CD1c-positive myeloid dendritic cell (primary cell): ENCODE data around the gene ANTXR2.
"Not testable (repeated sequence)": the region's sequence is repeated elsewhere in the genome, so short reads cannot be mapped to it uniquely, and the experiment has no call there.

Experiments used
- DNase-seq: peaks from one replicate; pipeline ENCODE4 v3.0.0-alpha.2; 2016; ENCODE audit errors: extremely low spot score

The ANTXR2 gene

DNA sequence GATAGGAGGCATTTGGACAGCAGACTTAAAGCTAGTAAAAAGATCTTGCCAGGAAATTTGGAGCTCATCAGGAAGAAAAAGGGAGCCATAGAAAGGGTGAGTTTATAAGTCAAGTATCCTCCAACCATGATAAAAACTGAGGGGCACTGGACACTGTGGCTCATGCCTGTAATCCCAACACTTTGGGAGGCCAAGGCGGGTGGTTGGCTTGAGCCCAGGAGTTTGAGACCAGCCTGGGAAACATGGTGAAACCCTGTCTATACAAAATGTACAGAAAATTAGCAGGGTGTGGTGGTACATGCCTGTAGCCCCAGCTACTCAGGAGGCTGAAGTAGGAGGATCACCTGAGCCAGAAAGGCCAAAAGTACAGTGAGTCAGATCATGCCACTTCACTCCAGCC, 48.7 kb downstream of the ANTXR2 start:
- DNase-seq: no peak

DNA sequence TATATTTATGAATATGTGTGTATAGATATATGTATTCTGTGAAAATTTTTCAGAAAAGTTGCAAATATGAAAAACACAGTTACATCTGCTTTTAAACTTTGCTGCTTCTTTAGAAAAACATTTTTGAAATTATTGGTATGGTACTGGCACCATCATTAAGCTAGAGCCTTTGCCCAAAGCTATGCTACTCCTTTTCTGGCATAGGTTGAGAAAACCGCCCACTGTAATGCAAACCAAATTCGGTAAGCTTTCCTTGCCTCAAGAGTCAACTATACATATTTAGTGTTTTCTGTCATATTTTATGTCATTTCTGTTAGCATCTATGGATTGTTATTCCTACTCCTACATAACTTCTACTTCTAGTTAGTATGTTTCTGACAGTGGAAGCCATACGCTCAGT, 50.7 kb downstream of the ANTXR2 start:
- no peak for DNase-seq

DNA sequence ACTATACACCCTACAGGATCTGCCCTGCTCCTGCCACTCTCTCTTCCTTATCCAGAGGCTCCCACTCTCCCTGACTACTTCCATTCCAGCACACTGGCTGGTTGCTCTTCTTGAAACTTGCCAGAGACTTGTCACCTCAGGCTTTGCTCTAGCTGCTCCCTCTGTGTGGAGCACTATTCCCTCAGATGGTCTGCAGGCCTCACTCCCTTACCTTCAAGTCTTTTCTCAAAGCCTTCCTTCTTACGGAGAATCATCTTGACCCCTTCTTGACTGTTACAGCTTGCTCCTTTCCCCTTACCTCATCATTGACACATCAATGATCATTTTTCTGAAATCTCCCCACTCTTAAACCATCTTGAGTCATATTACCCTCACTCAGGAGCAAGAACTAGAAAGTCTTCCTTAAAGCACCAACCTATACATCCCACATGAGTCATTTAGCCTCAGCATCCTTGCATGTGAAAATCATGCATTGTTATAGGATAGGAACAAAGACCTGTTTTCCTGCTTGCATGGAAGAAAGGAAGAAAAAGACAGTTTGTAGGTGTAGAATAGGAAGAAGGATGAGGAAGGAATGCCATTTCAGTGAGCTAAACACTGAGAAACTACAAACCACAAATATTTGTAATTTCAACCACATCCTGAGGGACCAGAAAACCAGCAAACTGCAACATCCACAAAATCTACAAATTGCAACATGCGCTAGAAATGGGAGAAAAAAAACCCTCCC, 55.7 kb downstream of the ANTXR2 start:
- no peak for DNase-seq

DNA sequence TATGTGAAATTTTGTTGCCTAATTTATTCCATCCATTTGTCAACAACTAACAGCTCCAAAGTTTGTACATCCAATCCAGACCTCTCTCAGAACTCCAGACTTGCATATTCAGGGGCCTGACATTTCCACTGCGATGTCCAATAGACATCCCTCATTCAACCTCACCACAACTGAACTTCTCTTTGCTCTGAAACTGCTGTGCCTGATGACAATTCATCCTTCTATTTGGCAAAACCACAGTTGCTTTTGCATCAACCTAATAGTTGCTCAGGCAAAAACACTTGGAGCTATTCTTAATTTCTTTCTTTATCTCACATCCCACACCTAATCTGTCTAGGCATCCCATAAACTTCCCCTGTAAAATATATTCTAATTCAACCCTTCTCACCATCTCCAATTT, 56.5 kb downstream of the ANTXR2 start:
- no peak for DNase-seq

DNA sequence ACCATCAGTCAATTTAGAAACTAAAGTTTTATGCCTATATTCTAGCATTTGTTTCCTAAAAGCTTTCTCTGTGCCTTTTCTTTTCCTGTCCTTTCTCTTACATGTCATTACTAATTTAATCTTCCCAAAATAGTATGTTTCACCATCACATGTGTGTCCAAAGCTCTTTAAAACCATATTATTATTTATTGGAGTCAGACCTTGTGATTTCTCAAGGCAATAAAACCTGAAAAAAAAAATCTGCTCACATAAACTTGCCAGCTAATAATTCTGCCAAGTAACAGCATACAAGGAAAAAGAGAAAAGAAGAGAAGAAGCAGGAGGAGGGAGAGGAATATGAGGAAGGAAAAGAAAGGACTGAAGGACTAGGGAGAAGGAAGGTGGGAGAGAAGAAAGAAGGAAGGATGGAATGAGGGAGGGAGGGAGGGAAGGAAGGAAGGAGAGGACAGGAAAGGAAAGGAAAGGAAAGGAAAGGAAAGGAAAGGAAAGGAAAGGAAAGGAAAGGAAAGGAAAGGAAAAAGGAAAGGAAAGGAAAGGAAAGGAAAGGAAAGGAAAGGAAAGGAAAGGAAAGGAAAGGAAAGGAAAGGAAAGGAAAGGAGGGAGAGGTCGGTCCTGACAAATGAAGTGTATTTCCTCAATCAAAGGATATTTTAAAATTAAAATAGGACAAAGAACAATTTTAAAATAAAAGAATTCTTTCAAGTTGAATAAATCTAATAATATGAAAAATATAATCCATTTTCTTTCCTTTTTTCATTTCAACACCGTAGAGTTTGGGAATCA, 57.4 kb downstream of the ANTXR2 start:
- DNase-seq: no peak

DNA sequence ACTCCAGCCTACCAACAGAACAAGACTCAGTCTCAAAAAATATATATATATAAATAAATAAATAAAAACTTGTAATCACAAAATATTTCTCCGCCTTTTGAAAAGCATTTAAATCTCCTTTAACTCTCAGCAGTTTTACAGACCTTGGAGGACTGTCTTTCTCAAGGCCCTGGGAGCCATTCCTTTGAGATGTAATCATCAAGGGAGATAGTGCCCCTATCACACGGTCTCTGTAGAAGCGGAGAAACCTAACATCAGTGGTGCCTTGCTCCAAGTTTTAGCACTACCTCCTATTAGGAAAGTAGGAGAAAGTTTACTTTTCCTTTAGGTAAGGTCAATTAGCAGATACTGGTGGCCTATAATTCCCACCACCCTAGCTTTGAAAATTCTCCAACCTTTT, 58.5 kb downstream of the ANTXR2 start:
- no peak for DNase-seq

DNA sequence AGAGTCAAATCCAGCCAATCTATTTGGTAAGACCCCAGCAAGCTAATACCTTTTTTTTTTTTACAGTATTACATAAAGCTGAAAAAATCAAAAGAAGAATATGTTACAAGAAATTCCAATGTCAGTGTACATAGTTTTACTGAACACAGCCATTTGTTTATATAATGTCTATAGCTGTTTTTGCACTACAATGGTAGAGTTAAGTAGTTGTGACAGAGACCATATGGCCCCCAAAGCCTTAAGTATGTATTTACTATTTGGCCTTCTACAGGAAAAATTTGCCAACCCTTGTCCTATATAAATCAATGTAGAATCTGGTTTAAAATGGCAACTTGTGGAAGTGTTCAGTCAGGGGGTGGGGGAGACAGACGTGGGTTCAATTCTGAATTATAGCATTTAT, 60.7 kb downstream of the ANTXR2 start:
- DNase-seq: no peak

DNA sequence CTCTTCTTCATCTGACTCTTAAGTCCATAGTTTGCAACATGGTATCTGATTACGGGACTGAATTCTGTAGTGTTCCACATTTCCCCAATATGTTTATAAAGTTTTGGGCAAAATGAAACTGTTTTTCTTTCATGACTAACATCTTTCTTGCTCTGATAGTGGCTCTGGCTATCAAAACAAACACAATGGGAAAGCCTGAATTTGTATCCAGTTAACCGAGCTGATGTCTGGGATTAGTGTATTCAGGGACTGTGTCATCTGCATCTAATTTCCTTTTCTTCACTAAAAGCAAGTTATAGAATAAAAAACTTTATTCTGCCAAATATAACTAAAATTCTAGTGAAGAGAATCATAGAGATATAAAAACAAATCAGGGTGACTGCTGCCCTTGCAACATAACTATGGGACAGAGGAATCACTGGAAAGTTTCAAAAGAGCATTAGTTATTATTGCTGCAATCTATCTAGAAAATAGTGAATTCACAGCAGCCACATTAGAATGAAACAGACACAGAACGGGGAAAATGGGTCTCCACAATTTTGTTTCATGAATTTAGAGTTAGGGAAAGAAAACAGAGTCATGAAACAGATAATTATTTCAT, 61.3 kb downstream of the ANTXR2 start:
- no peak for DNase-seq

DNA sequence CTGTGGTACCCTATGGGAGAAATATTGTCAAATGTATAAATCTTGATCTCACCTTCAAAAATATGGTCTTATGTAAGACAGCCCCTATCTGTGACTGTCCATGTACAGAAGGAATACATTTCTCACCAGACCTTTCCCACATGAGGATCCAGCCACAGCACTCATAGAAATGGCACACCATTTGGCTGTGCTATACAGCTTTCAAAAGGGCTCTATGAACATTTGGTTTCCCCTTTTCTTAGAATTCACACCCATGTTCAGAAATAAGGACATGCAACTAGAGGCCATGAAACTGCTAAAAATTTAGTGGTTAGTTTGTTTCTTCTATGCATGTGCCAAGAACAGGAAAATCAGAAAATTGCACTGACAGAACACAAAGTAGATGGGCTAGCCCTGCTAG, 62.7 kb downstream of the ANTXR2 start:
- no peak for DNase-seq

DNA sequence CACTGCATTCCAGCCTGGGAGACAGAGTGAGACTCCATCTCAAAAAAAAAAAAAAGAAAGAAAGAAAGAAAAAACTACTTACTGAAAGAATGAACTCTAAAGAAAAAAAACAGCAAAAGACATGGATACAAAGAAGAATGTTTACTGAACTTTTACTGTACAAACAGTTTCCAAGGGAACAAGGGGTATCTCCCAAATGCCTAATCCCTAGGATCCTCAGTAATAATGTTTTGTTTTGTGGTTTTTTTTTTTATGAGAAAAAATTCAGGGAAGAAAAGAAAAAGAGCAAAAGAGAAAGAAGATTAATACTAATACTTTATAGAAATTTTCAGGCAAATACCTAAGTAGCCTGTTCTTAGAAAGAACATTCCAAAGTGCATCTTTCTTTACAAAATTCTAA, 63.2 kb downstream of the ANTXR2 start:
- DNase-seq: no peak

DNA sequence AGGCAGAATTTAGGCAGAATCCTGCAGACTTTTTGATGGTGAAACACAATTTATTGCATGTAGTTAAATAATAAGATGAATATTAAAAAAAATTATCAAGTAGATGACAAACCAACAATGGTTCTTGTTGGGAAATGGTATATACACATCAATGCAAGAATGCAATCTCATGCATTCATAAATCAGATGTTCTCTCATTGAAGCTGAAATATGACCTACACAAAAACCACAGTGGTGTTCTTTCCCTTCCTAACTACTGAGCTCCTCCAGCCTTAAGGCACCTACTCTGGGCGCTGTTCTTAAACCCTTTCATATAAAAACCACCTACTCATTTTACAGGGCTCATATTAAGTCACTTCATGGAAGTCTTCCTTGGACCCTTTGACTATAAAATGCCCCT, 64.1 kb downstream of the ANTXR2 start:
- no peak for DNase-seq

DNA sequence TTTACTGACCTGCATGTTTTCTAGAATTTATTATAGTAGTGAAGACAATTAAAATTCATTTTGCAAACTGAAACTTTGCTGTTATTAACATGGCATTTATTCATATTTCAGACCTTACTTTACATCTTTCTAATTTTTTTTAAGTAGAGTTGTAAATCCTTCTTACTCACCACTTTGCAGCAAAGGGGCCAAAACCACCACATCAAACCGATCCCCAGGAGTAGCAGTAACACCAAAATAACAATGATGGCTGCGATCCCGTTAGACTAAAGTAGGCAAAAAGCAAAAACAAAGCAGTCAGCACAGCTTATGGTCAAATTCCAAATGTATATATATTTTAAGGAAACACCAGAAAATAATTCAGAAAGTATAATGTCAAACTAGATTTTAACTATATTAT, 64.7 kb downstream of the ANTXR2 start:
- no peak for DNase-seq

DNA sequence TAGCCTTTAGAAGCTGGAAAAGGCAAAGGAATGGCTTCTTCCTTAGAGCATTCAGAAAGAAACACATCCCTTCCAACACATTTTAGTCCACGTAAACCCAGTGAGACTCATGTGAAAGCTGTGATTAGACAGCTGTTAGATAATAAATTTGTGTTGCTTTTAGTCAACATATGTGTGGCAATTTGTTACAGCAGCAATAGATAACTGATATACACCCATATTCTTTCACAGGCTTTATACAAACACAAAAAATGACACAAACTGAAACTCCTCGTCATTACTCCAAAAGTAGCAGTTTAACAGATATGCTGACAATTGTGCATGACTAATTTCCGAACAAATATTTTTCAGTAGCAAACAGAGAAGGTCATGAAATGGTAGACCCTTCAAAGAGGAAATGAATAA, 65.3 kb downstream of the ANTXR2 start:
- no peak for DNase-seq

DNA sequence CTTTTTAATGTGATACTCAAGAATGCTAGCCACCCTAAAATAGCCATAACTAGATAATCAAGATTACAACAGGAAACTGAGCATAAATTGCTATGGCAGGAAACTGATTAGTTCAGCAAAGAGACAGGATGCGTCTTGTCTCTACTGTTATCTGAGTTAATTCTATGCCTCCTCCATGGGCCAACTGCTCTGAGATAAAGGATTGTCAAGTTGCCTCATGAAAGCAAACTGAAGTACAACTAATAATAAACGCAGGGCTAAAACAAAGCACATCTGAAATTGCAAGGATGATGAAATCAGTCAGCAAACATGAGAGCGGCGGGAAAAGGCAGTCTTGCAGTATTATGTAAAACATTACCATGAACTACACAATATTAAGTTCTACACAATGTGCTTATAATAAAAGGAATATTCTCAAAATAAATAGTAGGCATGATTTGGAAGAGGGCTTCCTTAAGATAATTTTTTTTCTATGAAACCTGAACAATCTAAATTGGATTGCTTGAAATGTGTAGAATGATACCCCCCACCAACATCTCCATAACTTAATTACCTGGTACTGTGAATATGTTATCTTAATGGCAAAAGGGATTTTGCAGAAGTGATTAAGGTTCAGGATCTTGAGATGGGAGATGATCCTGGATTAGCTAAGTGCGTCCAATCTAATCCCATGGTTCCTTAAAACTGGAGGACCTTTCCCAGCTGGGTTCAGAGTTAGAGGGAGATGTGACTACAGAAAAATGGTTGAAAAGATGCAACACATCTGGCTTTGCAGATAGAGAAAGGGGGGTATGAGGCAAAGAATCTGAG, 65.9 kb downstream of the ANTXR2 start:
- no peak for DNase-seq

DNA sequence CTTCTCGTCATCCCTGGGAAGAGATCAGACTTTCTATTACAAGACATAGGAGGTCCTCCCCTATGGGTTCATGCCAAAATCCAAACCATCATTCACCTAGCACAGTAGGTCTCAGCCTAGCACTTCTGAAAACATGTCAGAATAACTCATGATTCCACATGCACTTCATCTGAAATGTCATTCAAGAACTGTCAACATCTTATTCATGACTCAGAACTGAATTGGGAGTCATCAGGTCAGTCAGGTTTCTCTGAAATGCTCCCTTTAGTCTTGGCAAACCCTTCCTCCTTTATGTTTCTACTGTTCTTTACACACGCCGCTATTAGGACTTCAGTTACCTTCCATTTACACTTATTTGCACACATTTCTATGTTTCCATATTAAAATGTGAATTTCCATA, 67.2 kb downstream of the ANTXR2 start:
- no peak for DNase-seq

DNA sequence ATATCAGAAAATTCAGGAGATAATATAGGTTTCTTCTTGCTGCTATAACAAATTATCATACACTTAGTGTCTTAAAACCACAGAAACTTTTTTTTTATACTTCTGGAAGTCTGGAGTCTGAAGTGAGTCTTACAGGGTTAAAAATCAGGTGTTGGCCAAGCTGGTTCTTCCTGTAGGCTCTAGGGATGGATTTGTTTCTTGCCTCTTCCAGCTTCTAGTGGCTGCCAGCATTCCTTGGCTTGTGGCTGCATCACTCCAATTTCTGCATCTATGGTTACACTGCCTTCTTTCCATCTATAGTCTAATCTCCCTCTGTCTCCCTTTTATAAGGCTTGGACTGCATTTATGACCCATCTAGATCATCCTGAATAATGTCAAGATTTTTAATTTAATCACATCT, 68.7 kb downstream of the ANTXR2 start:
- no peak for DNase-seq

DNA sequence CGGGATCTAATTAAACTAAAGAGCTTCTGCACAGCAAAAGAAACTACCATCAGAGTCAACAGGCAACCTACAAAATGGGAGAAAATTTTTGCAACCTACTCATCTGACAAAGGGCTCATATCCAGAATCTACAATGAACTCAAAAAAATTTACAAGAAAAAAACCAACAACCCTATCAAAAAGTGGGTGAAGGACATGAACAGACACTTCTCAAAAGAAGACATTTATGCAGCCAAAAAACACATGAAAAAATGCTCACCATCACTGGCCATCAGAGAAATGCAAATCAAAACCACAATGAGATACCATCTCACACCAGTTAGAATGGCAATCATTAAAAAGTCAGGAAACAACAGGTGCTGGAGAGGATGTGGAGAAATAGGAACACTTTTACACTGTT, 70.5 kb downstream of the ANTXR2 start:
- not testable (repeated sequence) for DNase-seq

DNA sequence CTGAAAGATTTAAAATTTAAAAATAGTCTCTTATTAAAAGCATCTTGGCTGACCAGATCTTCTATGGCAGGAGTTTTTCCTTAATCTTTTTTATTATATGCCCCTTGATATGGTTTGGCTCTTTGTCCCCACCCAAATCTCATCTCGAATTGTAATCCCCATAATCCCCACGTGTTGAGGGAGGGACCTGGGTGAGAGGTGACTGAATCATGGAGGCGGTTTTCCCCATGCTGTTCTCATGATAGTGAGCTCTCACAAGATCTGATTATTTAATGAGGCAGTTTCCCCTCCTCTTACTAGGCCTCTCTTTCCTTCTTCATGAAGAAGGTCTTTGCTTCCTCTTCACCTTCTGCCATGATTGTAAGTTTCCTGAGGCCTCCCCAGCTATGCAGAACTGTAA, 74.0 kb downstream of the ANTXR2 start:
- not testable (repeated sequence) for DNase-seq

DNA sequence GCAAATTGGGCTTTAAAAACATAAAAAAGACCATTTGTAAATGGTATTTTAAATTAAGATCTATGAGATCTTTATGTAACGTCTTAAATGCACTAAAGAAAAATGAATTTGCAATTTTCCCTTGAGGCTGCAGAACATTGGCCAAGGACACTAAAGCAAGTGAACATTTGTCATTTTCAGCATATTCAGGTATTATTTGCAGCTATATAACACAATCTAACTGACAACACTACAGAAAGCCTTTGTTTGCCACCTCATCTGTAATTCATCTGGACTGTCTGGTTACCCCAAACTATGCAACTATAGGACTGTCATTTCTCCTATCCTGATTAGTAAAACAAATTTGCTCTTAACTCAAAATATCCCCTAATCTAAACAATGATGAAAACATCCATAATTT, 74.8 kb downstream of the ANTXR2 start:
- no peak for DNase-seq

DNA sequence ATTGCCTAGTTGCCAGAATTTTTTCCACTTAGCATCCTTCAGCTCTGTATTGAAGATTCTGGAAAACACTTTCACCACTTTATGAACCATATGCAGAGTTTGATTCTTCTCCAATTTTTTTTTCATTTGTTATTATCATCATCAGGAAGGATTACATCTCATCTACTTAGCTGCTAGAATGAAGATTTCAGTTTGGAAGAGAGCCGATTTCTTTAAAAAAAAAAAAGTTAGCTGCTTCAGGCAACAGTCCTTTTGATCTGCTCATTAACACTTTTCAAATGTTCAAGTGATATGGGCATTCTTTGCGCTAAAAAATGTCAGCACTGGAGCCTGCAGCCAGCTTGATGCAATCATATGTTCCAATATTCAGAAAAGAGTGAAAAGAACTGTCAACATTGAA, 76.2 kb downstream of the ANTXR2 start:
- DNase-seq: no peak

DNA sequence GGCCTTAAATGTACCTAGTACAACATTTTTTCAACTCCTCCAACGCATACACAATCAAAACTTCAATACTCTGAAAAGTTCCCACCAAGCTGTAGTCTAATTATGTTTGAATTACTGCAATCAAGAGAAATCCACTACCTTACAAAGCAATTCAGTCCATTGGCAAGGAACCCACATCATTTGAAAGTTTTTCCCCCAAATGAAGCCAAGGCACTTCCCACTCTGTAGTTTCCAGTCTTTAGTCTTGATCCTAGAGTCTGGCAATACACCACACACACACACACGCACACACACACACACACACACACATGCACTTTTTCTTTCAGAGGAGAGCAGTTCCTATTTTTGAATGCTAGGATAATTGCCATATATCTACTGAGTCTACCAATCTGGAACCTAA, 79.6 kb downstream of the ANTXR2 start:
- no peak for DNase-seq

DNA sequence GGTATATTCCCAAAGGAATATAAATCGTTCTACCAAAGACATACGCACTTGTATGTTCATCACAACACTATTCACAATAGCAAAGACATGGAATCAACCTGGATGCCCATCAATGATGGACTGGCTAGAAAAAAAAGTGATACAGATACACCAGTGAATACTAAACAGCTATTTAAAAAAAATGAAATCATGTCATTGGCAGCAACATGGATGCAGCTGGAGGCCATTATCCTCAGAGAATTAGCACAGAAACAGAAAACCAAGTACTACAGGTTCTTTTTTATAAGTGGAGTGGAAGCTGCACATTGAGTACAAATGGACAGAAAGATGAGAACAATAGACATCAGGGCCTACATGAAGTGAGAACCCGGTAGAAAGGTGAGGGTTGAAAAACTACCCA, 81.4 kb downstream of the ANTXR2 start:
- no peak for DNase-seq
